Islet of Langerhans (tissue), 1 donor: ENCODE results near the gene MRPS12.

Experiments
- FAIRE-seq: peaks from one replicate; lab custom pipeline; 2011; peaks lifted over from hg19 to GRCh38; lab: Jason Lieb, UNC

Gene MRPS12

GRCh38 chr19:38911388-38912001 lies 19.2 kb upstream of the MRPS12 start:
- no peak for FAIRE-seq

- FAIRE-seq, result no peak
These were observed 17.9 kb upstream of the MRPS12 start for GRCh38 chr19:38912600-38913514.

GRCh38 chr19:38913958-38914357 lies 16.8 kb upstream of the MRPS12 start:
- no peak for FAIRE-seq

- FAIRE-seq, result no peak
These were observed 15.1 kb upstream of the MRPS12 start for GRCh38 chr19:38915329-38916321.

- no peak for FAIRE-seq
These were observed 13.2 kb upstream of the MRPS12 start for GRCh38 chr19:38917516-38917915.

DNA sequence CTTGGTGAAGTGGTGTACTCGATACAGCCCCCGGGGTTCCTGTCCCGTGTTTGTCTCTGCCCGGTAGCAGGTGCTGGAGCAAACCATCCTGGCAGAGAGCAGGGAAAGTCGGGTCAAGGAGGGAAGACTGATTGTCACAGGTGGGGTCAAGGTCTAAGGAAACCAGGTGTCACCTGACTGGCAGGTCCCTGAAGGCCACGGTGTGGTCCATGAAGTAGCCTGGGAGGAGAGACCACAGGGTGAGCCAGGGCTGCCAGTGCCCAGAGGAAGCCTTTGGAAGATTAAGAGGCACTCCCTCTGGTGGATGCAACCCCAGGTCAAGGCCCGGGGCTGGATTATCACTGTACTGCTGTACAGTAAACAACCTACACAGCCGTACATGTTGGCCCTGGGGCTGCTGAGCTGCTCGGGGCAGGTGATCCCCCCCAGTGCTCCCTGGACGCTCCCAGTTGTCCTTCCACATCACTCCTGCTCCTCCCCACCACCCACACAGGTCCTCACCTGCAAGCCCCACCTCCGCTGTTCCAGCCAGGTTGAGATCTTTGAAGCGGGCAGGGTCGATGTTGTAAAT lies 12.7 kb upstream of the MRPS12 start:
- no peak for FAIRE-seq

- no peak for FAIRE-seq
These were observed 12.2 kb upstream of the MRPS12 start for GRCh38 chr19:38918526-38918925.

GRCh38 chr19:38919837-38920601 lies 10.7 kb upstream of the MRPS12 start:
- no peak for FAIRE-seq

GRCh38 chr19:38920602-38921419 lies 9.9 kb upstream of the MRPS12 start:
- FAIRE-seq, result no peak

DNA sequence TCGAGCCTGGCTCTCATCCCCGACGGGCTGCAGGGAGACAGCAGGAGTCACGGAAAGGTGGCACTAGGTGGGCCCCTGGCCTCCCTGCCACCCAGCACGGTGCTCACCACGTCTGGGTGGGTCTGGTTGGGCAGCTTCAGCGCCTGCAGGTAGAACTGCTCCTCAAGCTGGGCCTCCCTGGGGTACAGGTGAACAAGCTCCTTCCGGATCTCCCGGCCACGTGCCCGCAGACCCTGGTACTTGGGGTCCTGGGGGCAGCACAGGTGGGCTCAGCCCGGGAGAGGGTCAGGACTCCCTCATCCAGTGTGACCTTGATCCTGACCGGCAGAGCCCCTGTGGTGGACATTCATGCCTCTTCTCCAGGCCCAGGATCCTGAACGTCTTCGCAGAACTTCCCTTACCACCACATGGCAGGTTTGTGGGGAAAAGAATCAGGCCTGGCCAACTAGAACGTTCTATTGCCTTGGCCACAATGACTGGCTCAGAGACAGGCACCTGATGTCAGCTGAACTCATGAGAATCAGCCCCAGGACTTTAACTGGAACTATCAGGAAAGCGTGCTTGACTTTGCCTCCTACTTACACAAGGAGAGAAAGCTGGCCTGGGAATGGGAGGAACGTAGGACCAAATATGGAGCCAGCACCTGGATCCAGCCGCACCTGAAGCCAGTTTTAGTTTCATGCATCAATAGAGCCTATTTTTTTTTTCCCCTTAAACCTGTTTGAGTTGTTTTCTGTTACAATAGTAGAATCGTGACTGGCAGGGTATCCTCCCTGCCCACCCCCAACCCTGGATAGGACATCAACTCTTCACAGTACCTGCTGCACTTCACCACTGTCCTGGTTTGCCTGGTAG lies 9.1 kb upstream of the MRPS12 start:
- no peak for FAIRE-seq

GRCh38 chr19:38922482-38922881 lies 8.3 kb upstream of the MRPS12 start:
- no peak for FAIRE-seq

GRCh38 chr19:38924388-38924787 lies 6.4 kb upstream of the MRPS12 start:
- FAIRE-seq, result no peak

DNA sequence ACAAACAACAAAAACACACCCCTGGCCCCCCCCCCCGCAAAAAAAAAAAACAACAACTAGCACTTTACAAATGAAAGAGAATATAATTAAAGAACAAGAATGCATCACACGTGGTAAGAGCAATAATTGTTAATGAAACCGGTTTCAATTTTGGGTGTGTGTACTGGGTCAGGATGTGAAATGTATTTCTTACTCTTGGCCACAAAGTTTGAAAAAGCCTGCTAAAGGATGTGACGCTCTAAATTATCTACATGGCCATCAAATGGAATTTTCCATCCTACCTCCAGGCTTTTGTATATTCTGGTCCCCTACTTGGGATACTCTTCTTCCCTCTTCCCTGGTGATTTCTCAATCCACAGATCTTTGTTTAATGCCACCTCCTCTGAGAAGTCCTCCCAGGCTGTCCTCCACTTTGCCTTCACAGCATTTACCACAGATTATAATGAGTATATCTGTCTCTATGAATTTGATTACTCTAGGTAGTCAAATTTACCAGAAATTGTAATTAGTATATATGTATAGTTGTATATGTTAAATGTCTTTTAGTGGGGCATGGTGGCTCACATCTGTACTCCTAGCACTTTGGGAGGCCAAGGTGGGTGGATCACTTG lies 2.2 kb upstream of the MRPS12 start:
- FAIRE-seq, result no peak

- no peak for FAIRE-seq
These were observed 592 bp upstream of the MRPS12 start, which contains the start of gene SARS2 for GRCh38 chr19:38929929-38930775. Gene SARS2 (minus strand): TSS chr19:38930763. CDS start chr19:38930736, 27 bp downstream.

DNA sequence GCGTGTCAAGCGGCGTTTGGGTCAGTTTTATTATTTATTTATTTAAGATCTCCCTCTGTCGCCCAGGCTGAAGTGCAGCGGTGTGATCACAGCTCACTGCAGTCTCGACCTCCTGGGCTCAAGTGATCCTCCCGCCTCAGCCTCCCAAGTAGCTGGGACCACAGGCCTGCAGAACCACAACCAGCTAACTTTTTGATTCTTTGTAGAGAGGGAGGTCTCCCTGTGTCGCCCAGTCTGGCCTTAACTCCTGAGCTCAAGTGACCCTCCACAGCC lies 713 bp downstream of the MRPS12 start:
- no peak for FAIRE-seq

DNA sequence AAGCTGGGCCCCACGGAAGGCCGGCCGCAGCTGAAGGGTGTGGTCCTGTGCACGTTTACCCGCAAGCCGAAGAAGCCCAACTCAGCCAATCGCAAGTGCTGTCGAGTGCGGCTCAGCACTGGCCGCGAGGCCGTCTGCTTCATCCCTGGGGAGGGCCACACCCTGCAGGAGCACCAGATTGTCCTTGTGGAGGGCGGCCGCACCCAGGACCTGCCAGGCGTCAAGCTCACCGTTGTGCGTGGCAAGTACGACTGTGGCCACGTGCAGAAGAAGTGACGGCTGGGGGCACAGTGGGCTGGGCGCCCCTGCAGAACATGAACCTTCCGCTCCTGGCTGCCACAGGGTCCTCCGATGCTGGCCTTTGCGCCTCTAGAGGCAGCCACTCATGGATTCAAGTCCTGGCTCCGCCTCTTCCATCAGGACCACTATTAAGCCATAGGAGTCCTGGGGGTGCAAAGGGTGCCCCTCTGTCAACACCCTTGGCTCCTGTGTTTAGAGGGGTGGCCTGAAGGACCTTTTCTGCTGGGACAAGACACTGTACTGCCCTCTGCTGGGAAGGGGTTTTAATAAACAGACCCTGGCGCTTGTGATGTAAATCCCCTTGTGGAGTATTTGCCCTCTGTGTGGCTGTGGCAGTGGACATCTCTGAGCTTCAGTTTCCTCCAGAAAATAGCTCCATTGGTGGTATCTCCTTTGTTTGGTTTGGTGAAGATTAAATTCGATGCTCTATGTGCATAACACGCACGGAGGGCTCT lies 1.9 kb downstream of the MRPS12 start:
- FAIRE-seq, result no peak

DNA sequence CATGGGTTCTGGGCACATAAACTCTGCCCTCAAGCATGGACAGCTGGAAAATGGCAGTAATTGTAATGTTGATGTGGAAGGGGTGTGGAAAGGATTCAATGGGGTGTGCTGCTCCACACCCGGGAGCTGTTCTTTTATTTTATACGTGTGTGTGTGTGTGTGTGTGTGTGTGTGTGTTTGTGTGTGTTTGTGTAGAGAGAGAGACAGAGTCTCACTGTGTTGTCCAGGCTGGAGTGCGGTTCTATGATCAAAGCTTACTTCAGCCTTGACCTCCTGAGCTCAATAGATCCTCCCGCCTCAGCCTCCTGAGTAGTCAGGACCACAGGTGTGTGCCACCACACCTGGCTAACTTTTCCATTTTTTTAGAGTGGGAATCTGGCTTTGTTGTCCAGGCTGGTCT lies 2.8 kb downstream of the MRPS12 start:
- no peak for FAIRE-seq

GRCh38 chr19:38939957-38940356 lies 9.2 kb downstream of the MRPS12 start:
- no peak for FAIRE-seq
